Measurements from ENCODE around the gene OPRM1.
A peak's percentile ranks its signal among the peaks of the same experiment; 100 is the strongest.

Gene OPRM1

DNA sequence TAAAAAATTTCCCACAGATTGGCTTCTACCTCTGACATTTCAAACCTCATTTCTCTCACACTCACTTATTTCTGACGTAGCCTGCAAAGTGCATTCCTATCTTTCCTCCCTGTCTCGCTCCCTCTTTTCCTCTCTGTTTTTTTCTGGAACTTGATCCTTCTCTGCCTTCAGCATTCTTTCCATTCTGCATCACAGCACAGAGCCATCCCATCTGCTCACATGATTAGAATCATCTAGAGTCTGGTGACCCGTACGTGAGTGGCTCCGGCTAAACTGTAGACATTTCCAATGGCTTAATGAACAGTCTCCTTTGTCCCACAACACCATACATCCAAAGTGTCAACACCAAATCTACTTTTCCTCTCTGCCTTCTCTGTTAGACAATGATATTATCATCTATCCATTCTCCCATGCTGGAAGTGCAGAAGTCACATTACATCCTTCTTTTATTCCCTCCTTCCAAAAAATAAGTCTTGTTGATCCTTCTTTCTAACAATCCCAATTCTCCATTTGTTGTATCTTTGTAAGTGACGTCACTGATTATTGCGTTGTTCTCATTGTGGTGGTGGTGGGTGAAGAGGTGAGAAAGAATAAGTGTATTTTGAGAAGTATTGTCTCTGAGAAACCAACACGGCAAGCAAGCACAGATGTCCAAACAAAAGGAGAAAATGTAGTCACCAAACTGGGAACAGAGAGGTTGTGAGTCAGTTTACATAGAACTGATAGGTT, 41.6 kb downstream of the OPRM1 start:
- DNase-seq (ENCODE audit: low read depth), result no peak

DNA sequence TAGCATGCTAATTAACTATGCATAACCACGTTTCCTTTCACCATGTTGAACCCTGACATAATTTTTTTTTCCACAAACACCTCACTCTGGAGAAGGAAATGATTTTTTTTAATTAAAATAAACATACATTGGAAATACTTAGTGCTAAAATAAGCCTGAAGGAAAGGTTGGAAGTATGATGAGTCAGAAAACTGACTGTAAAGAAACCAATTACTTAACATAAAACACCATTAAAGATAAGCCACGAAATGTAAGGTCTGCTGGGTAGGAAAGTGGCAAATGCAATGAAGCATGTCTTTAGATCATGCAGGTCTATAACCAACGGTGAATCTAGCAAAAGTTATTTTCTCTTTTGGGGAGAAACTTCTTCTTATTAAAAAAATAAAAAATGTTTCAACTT, 47.5 kb downstream of the OPRM1 start:
- no peak for DNase-seq (ENCODE audit: low read depth)

- DNase-seq (ENCODE audit: low read depth), result no peak
Measured at GRCh38 chr6:154092326-154092962, 53.4 kb downstream of the OPRM1 start.

DNA sequence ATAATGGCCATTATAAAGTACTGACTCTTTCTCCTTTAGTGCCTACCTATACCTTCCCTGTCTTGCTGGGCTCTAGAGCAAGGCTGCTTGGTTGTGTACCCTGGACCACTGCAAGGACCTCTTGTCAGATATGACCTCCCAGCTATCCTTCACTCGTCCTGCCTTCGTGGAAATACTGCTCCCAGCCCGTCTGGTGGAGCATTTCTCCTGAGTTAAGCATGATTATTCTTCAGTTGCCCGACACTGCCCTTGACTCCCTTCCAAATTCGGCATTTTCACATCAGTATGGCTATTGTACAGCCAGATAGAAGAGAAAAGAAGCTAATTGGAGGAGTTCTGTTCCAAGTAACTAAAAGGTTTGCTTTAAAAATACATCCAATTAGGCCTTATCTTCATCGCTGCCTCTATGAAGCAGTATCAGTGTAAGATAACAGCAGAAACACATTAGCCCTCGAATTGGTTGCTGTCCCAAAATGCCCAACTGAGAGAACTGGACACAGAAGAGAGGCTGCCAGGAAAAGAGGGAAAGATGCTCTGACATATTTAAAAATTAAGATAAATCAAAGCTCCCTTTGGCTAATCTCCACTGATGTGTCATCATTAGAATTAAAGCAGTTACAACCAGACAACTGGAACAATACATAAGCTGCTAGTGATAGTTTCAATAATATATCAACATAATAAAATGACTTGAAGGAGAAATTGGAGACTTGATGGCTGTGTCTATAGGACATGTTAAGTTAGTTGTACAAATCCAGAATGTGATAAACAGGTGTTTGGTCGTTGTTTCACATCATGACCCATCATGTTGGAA, 54.4 kb downstream of the OPRM1 start:
- DNase-seq (ENCODE audit: low read depth), result no peak

DNA sequence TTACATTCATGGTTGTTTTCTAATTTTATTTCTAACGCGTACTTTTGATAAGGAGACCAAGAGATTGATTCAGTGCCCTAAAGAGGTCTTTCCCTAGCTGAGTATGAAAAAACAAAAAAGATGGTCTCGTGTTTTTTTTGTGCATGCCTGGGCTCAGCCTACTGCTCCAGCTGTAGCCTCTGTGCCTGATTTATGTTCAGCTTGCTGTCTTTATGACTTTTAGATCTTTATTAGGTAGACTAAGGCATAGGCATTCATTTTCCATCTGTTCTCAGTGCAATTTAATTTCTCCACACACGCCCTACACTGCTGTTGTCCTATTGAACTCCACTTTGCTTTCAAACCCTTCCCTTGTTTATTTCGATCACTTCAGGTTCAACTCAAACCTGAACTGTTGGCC, 56.5 kb downstream of the OPRM1 start:
- no peak for DNase-seq (ENCODE audit: low read depth)

GRCh38 chr6:154096316-154096715, 57.3 kb downstream of the OPRM1 start:
- DNase-seq (ENCODE audit: low read depth), result no peak

- no peak for DNase-seq (ENCODE audit: low read depth)
Measured at GRCh38 chr6:154096834-154097233, 57.8 kb downstream of the OPRM1 start.

- DNase-seq (ENCODE audit: low read depth), result no peak
Measured at GRCh38 chr6:154099211-154099610, 60.2 kb downstream of the OPRM1 start.

DNA sequence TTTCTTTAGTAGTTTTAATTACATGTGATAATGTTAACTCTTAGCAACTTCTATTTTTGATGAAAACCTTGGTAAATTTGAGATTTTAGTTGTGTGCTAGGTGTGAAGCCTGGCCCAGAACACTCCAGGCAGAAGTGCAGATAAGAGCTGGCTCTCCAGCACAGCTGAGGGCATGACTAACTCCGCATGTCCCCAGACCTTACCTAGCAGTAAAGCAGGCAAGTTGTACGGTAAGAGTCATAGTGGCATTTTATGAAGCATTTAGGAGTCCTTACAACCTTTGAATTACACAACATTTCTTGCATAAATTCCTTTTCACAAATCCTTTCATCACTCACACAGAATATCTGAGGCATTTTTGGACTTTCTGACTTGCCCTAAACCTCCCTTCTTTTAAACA, 67.2 kb downstream of the OPRM1 start:
- DNase-seq (ENCODE audit: low read depth), result no peak

DNA sequence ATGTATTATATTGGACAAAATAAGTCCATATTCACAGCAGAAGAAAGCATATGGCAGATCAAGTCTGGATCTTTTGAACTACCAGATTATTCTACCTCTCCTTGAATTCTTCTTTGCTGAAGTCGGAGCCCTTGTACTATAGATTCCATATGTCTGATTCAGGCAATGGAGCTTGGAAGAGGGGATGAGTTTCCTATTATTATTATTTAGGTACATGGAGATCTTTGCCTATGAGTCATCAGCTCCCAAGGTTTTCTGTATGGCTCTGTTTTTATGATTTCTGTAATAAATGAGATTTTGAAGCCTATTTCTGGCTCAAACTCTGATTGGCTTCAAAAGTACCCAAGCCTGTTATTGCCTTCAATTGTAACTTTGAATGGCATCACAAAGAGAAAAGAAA, 72.0 kb downstream of the OPRM1 start:
- DNase-seq (ENCODE audit: low read depth), result peak; percentile 32

- DNase-seq (ENCODE audit: low read depth), result peak; percentile 34
Measured at GRCh38 chr6:154112181-154112809, 73.3 kb downstream of the OPRM1 start.

DNA sequence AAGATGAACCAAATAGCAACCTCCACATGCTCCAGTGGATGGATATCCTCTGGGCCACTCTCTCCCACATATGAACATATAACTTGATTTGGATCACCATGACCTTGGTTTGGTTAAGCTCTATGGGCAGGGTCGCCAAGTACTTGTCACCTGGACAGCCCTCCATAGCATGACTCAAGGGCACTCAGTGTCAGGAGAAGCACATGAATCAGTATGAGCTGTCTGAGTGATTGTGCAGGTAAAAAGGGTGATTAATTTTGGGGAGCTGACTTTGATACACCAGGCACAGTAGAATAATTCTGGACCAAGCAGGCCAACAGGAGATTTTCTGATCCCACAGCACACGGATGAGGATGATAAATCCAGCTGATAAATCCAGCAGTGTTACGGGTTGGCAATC, 74.4 kb downstream of the OPRM1 start:
- DNase-seq (ENCODE audit: low read depth), result no peak

DNA sequence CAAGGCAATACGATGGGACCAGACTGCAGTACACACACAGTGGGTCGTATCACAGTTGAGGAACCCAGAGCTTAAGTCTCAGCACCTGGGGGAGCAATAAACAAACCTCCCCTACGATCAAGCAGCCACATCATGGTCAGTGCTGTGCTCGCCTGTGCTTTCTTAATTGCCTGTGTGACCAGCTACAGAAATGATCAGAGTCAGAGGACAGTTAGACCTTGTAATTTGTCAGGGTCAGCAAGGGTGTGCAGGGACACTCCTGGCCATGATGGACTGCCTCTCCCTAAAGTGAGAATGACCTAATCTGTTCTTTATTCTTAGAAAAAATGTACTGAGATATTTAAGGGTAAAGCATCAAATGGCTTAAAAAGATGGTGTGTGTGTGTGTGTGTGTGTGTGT, 78.4 kb downstream of the OPRM1 start:
- no peak for DNase-seq (ENCODE audit: low read depth)

DNA sequence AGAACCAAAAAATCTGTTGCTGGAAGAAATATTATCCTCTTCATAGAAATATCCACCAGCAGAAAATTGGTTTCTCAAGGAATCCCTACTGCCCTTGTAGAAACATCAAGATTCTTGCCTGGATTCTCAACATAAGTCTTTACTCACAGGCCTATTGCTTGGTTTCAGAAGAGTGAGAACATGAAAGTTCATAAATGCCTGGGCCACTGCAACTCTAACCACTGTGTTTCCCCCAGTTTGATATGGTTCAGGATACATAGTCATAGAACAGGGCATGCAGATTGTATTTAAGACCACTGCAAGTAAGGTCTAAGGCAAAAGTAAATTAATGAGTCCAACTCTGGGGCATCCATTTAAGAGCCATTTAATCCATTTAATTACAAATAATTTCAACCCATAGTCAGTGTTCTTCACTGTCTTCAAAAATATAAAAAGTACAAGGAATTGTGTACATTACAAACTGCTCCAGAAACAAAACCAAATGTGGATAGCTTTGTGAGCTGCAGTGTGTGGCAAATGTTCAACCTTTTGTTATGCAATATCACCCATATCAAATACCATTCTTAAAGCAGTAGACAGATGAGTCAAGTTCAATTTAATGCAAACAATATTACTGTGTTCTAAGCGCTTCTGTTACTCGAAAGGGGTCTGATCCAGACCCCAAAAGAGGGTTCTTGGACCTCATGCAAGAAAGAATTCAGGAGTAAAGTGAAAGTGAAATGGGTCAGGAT, 83.3 kb downstream of the OPRM1 start:
- DNase-seq (ENCODE audit: low read depth), result no peak

- no peak for DNase-seq (ENCODE audit: low read depth)
Measured at GRCh38 chr6:154123155-154123956, 84.3 kb downstream of the OPRM1 start.

GRCh38 chr6:154125421-154125820, 86.4 kb downstream of the OPRM1 start:
- DNase-seq (ENCODE audit: low read depth), result no peak

GRCh38 chr6:154127657-154128056, 88.6 kb downstream of the OPRM1 start:
- DNase-seq (ENCODE audit: low read depth), result no peak

DNA sequence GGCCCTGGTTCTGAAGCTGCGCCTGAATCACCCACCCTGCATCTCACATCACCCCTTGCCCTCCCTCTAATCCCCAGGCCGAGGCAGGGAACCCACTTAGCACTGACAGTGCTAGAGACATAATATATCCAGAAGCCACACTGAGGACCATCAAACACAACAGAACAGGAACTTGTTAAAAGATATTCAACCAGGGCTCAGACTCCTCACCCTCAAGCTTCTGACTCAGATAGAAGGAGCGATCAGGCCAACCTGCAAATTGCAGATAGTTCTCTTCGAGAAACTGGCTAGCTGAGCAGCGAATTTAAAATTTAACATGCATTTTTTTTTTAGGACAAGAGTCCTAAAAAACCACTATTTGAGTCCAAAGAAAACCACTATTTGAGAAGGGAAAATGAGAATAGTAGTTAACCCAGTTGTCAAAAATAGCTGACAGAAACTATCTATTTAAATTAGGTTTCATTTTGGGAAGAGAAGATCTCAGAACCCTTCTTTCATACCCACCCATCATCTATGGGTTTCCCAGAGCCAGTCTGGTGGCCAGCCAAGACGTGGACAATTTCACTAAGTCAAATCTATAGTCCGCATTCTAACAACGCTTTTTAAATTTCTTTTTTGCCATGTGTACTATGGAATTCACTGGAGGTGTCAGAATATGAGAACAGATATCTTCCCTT, 95.6 kb downstream of the OPRM1 start:
- no peak for DNase-seq (ENCODE audit: low read depth)

DNA sequence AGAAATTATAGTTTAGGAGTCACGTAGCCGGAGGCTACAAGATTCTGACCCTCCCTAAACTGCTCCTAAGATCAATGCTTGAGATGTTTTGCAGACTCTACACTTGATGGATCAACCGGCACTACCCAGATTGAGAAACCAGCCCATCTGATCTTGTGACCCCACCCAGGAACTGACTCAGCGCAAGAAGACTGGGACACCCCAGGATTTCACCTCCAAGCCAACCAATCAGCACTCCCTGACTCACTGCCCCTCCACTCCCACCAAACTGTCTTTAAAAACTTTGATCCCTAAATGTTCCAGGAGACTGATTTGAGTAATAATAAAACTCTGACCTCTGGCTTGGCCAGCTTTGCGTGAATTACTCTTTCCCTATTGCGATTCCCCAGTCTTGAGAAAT, 99.8 kb downstream of the OPRM1 start:
- DNase-seq (ENCODE audit: low read depth), result no peak

DNA sequence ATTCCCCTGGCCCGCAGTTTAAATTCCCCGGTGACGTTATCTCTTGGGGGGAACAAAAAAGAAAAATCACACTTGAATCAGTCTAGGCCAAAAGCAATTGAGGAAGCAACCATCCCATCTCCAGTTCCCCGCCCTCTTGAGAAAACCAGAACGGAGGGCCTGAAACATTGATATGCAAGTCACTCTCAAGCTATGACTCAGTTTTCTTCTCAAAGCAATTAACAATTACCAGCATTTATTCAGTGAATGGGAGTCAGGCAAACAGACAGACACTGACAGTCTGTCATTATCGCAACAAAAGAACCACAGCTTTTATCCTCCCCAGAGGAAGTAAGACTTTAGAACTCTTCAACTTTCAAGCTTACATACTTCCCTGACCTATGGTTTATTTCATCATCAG, 100.9 kb downstream of the OPRM1 start:
- DNase-seq (ENCODE audit: low read depth), result no peak

DNA sequence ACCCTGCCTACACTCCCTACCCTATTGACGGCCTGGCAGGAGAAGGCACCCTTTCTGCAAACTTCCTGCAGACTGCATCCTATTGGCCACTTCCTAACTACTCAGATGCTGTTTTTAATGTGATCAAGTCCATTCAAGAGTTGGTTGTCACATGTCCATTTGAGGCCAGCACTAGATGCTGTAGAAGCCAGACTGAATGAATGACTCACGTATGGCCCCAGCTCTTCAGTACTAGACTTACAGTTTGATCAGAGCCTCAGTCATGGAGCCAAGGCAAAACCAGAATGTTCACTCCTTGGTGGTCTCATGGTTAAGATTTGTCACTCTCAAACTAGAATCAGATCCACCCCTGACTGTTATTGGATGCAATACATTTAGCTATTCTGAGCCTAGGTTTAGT, 101.7 kb downstream of the OPRM1 start:
- no peak for DNase-seq (ENCODE audit: low read depth)

All from HS-5 (cell line).